Stimulated activated CD4-positive, alpha-beta T cell treated with anti-CD3 and anti-CD28 coated beads, Interleukin-2, amount 100 ng/mL, for 4 hours (primary cell): ENCODE measurements around the gene TRIM41.
"Not testable (repeated sequence)": the region's sequence is repeated elsewhere in the genome, so short reads cannot be mapped to it uniquely, and the experiment has no call there.

Experiments used
- DNase-seq: peaks from one replicate; pipeline ENCODE4 v3.0.0-alpha.2; 2020; ENCODE audit warnings: low read depth

Gene TRIM41

DNA sequence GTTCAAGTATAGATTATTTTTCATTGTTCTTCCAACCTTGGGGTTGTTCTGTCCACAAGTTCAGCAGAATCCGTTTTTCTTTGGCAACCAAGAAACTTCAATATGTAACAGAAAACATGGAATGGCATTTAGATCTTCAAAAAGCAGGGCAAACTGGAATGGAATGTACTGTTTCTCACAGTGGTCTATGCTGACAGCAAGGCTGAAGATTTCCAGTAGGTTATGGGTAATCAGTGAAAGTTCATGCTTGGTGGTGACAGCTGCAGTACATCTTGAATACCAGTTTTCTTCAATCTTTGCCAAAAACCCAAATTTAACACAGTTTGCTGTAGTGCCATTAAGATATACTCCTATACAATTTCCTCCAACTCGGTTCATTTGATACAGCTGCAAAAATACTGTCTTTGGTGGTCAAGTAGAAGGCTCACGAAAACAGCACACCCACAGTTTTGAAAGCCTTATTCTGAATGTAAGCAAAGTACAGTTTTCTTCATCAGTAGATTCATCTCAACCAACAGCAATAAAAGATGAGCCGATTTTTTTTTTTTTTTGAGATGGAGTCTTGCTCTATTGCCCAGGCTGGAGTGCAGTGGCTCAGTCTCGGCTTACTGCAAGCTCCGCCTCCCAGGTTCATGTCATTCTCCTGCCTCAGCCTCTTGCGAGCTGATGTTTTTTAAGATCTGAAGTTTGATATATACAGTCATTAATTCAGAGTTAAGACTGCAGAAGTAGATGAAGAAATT lies 32.9 kb downstream of the TRIM41 start:
- DNase-seq: no peak

DNA sequence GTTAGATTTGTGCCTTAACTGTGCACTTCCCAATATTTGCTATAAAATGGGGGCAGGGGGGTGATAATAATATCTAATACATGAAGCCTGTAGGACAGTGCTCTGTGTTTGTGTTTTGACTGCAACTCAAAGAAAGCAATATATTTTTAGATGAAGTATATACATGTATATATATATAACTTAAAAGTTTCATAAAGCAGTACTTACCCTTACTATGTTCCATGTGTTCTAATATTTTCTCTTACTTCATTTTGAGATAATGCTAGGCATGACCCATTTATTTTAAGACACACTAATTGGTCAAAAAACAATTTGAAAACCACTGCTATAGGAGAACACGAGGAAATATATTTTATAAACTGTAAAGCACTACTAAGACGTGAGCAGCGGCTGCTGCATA lies 35.5 kb downstream of the TRIM41 start:
- no peak for DNase-seq

DNA sequence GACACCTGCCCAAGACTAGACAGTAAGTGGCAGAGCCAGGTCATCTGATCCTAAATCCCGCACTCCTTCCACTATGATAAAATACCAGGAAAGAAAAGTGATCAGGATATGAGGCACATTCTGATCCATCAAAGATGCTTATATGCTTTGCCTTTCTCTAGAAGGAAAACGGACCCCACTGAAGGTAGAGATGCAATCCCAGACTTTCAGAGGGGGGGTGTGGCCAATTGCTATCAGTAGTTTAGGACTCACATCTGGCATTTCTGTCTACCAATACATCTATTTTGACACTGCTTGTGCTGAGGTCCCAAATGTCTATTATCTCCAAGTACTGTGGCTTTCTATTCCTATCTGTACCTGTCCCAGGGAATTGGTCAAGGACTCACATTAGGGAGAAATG lies 36.2 kb downstream of the TRIM41 start:
- DNase-seq: no peak

DNA sequence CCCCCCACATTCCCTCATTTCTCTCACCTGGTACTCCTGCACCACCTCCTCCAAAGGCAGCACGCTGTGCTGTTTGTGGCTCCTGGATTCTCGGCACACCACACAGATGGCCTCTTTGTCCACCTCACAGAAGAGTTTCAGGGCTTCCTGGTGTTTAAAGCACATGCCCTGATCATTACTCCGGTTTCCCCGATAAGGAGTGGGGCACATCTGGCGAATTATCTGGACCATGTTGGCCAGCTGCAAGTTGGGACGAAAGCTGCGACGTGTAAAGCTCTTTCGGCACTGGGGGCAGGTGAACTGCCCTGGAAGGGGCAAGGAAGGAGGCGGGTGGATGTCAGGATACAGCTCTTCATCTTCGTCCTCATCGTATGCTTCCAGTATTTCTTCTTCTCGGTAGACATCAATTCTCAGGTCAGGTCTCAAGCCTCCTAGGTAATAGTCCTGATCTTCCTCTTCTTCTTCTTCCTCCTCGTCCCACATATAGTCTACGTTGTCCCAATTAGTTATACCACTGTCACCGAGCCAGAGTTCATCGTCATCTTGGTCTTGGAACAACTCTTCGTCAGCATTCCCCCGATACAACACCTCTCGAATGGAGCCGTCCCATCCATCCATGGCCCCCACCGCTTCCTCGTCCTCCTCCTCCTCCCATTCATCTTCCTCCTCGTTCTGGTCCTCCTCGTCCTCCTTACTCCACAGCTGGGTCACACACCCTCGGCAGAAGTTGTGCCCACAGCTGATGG lies 37.1 kb downstream of the TRIM41 start:
- no peak for DNase-seq

DNA sequence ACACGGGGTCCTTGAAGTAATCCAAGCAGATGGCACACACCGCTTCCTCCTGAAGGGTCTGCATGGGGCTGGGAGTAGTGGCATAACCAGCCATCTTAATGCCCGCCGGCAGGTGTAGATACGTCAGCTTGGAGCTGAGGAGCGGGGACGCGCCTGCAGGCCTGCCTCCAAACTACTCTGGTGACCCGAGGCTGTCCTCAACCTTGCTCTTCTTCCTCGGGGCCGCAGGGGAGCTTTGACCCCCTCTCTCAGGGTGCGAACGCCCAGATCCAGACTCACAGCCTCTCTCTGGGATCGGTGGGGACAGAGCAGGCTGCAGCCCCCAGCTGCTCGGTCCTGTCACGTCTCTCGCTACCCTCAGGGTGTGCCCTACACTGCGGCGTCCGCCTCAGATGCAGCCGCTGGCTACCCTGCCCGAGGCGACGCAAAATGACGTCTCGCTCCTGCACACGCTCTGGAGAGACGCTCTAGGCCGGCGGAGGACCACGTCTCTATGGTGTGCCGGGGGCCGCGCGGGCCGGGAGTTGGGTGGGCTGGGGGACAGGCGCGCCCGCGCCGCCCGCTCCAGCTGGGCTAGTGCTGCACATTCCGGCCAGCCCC lies 37.7 kb downstream of the TRIM41 start, which contains the start of gene TRIM52:
TSS of gene TRIM52 (minus strand) at position 424 of the 600 bp plus-strand sequence. CDS start at position 94, 330 bp downstream.
- peak; percentile 86 for DNase-seq

DNA sequence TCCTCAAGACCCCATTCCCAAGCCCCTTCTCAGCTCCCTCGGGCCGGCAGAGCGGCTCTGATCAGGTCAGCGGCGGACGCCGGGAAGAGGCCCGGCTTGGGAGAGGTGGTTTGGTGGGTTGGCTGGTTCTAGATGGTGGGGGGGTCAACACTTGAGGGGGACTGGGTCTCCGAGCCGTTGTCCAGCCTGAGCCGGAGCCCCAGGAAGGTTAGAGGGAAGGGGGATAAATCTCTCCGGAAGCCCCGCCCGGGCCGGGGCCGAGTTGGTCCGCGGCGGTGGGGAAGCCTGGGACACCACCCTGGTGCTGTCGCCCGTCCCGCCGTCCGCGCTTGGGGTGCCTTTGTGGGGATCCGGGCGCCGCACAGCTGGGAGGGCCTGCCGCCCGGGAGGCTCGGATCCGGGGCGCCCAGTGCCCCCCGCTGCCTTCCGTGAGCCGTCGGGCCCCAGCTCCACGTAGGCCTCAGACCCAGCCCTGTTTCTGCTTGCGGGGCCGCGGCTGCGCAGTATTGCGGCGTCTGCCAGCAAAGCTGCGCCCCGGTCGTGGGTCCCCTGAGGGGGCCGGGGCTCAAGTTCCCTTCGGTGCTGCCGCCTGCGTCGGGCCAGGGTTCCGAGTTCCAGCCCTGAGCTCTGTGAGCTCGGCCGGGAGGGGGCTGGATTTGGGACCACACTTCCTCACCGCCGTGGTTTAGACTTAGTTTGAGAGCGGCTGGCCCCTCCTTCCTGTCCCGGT lies 38.4 kb downstream of the TRIM41 start:
- peak; percentile 56 for DNase-seq

DNA sequence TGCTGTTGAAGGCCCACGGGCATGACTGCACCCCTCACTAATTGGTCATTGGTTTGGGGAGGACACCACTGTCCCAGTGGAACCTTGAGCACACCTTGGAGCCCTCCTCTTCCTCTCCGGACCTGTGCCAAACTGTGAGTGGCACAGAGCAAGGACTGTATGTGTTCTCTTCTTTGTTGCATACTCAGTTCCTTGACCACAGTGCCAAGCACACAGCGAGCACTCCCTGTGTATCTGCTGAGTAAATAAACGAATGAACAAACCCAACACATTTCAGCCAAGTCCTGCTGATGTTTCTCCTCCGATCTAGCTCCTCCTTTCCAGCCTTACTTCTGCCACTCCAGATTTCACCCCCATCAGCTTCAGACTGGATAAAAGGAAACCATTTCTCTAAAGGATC lies 40.6 kb downstream of the TRIM41 start:
- no peak for DNase-seq

DNA sequence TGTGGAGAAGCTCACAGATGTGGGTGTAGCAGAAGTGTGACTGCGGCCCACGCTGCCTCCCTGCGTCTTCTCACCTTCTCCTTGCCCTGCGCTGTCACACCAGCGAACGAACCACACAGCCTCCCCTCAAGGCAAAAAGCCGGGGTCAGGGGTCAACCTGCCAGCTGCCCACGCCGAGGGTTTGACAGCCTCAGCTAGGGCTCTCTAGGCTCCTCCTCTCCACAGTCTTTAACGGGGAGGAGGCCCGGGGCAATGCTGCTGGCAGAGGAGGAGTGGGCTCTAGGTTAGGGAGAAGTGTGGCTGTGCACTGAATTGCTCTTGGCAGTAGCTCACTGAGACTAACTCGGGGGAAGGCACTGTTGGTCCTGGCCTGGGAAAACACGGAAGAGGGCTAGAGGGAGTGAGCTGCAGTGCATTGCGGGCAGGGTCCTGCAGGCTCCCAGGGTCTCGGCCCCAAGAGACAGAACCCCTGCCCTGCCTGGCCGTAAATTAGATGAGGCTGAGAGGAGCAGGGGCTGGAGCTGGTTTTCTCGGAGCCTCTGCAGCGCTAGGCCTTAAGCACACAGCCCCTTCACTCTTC lies 42.1 kb downstream of the TRIM41 start:
- no peak for DNase-seq

DNA sequence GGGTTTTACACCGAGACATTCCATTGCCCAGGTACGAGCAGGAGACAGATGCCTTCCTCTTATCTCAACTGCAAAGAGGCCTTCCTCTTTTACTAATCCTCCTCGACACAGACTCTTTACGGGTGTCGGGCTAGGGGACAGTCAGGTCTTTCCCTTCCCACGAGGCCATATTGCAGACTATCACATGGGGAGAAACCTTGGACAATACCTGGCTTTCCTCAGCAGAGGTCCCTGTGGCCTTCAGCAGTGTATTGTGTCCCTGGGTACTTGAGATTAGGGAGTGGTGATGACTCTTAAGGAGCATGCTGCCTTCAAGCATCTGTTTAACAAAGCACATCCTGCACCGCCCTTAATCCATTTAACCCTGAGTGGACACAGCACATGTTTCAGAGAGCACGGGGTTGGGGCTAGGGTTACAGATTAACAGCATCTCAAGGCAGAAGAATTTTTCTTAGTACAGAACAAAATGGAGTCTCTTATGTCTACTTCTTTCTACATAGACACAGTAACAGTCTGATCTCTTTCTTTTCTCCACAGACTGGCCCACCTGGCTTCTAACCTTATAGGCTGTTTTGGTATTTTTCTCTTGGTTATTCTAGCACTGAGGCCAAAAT lies 44.3 kb downstream of the TRIM41 start:
- not testable (repeated sequence) for DNase-seq

DNA sequence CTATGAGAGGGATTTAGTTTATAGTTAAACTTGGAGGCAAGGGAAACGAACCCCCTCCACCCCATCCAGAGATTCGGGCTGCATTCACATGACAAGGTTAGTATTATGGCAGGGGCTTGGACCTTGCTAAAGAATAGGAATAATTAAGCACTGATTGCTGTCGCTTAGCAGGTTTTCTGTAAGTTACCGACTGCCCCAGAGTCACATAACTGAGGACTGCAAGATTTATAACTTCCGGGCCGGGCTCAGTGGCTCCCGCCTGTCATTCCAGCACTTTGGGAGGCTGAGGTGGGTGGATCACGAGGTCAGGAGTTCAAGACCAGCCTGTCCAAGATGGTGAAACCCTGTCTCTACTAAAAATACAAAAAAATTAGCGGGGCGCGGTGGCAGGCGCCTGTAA lies 44.8 kb downstream of the TRIM41 start:
- DNase-seq: not testable (repeated sequence)

DNA sequence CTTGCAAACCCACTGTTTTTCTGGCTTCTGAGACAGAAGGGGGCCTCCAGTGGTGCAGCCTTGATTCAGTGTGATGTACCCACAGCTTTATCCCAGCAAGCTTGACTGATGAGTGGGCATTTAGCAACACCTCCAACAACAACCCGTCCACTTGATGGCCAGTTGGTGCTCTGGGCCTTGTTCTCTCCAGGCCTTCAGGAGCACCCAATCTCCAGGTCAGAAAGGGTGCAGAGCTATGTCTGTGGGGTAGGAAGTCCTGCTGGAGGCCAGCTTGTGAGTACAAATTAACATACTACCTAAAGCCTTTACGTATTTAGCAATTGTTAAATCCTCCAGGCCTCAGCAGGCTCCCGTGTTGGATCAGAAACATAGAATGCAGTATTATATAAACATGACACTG lies 48.0 kb downstream of the TRIM41 start:
- no peak for DNase-seq

DNA sequence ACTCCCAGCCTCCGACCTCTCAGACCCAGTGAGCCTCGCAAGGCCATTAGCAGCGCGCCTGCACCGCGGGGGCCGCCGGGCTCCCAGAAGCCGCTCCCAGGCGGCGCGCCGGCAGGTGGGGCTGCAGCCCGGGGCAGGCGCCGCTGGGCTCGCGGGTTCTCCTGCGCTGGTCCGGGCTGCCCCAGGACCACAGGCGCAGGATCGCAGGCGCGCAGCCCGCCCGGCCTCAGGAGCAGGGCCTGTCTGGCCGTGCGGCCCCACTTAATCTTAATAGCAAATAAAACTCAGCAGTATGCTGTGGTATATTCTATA lies 50.3 kb downstream of the TRIM41 start:
- DNase-seq: not testable (repeated sequence)

DNA sequence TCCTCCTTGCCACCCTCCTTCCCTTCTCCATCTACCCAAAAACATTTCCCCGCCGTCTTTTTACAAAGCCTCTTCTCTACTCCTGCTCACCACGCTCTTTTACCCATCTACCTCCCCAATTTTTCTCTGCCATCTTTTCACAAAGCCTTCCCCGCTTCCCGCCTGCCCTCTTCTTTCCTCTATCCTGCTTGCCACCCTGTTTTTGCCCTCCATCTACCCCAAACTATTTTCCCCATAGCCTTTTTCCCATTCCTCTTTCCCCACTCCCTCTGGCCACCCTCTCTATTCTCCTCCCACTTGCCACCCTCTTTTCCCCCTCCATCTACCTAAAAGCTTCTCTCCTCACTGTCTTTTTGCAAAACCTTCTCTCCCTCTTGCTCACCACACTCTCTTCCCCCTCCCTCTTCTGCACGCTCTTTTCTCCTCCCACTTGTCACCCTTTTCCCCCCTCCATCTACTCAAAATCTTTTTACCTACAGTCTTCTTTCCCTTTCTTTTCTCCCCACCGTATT lies 57.2 kb downstream of the TRIM41 start:
- no peak for DNase-seq

DNA sequence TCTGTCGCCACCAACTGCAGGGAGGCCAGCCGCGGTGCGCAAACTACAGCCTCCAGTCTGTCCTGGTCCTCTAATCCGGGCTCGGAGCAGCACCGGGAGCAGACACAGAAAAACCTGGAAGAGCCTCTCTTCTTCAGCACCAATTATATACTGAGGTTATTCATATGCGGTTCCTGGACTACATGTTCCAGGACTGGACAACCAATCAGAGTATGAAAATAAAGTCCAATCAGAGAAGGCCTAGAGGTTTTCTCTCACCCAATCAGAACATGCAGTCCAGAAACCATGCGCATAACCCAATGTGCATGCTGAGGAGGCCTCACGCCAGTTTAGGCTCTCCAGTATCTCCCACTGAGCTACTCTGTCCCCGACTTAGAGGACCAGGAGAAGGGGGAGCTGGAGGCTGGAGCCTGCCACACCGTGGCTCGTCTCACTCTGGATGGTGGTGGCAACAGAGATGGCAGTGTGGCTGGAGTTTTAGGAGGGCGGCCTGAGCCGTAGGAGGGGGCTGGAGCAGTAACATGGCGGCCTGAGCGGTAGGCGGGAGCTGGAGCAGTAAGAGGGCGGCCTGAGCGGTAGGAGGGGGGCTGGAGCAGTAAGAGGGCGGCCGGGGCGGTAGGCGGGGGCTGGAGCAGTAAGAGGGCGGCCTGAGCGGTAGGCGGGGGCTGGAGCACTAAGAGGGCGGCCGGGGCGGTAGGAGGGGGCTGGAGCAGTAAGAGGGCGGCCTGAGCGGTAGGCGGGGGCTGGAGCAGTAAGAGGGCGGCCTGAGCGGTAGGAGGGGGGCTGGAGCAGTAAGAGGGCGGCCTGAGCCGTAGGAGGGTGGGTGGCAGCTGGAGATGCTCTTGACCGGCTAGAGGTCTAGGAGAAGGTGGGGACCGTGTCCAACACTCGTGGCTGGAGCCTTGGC lies 58.2 kb downstream of the TRIM41 start:
- no peak for DNase-seq

DNA sequence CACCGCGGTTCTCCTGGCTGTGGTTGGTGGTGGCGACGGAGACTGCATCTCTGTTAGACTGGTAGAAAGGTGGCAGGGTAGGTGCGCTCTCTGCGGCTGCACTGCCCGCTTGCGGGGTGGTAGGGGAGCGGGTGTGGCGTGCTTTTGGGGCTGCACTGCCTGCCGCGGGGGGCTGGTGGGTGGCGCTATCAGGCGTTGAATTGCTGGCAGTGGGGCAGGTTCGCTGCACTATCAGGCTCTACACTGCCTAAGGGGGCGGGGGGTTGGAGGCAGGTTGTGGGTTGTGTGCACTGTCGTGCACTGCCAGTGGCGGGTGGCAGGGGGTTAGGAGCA lies 58.9 kb downstream of the TRIM41 start:
- no peak for DNase-seq

DNA sequence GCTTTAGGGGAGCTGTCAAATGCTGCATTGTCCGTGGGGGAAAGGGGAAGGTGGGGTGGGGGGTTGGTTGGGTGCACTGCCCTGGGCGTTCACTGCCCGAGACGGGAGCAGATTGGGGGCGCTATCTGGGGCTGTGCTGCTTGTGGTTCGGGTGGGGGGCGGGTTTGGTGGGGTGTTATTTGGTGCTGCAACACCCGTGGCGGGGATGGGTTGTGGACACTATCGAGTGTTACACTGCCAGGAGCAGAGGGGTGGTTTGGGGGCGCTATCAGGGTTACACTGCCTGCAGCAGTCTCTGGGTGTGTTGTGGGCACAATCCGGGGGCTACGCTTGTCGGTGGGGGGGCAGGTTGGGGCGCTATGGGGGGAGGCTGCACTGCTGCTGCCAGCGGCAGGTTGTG lies 59.3 kb downstream of the TRIM41 start:
- DNase-seq: not testable (repeated sequence)

DNA sequence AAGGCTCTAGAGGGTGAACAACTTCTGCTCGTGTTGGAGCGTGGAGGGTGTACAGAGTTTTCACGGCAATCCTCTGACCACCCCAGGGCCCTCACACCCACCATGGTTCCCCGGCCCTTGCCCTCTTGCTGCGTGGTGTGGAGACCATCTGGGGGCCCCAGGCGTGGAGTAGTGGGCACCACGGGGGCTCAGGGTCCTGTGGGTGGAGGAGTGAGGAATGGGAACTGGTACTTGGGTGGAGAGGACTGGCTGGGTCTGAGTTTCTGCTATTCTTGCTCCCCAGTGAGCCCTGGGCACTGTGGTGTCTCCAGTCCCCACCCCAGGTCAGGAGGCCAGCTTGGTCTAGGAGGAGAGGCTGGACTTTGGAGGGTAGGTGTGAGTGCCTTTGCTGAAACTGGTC lies 59.8 kb downstream of the TRIM41 start:
- DNase-seq: no peak

DNA sequence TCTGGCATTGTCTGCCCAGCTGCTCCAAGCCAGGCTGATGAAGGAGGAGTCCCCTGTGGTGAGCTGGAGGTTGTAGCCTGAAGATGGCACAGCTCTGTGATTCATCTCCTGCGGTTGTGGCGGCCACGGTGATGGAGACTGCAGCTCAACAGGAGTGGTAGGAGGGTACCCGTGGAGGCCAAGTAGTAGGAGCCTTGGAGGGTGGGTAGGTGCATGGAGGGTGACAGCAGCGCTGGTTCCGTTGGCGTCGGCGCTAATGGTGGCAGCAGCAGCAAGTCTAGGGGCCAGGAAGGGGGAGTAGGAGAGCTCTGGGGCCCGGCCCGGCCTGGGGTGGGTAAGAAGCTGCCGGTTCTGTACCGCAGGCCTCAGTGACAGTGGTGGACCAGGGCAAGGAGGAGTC lies 60.3 kb downstream of the TRIM41 start:
- no peak for DNase-seq

DNA sequence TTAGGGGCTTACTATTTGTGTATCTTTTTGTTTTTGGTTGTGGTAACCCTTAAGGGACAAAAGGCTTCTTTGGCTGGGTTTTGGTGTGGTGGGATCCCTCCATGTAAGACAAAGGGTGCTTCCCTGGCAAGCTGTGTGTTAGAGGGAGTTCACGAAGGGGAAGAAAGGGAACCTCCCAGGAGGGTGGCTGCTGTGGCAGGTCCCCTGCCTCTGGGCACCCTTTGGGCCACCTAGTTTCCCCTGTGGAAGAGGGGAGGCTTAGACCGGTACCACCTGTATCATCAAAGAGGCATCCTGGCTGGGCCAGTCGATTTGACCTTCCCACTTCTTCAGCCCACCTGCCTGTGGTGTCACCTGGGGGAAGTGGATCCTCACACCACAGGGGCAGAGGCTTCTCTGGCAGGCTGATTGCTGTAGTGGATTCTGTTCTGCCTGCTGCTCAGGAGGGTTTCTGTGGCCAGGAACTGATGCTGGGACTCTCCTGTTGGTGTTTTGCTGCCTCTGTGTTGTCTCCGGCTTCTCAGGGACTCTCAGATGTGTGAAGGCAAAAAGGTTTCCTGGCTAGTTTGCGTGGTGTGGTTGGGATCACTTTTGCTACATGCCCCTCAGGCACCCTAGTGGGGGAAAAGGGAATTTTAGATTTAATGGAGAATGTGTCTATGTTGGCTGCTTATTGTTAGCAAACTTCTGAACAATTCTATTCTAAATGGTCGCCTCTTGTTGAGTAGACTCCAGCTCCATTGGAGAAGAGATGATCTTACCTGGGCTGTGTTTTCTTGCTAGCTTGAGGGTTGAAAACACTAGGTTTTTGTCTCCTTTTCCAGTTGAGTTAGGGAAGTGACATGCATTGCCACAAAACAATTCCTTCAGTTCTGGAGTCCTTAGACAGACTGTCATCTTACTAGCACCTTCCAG lies 61.0 kb downstream of the TRIM41 start:
- DNase-seq: not testable (repeated sequence)
